ENCODE data around the gene GPR32. TPM values are rescaled to one million over a fixed set of nuclear protein-coding genes. Genes with fewer than 3 reads are reported as not detected.
A peak's percentile ranks its signal among the peaks of the same experiment; 100 is the strongest.

The GPR32 gene
- polyA plus RNA-seq, 1 experiment = not detected

DNA sequence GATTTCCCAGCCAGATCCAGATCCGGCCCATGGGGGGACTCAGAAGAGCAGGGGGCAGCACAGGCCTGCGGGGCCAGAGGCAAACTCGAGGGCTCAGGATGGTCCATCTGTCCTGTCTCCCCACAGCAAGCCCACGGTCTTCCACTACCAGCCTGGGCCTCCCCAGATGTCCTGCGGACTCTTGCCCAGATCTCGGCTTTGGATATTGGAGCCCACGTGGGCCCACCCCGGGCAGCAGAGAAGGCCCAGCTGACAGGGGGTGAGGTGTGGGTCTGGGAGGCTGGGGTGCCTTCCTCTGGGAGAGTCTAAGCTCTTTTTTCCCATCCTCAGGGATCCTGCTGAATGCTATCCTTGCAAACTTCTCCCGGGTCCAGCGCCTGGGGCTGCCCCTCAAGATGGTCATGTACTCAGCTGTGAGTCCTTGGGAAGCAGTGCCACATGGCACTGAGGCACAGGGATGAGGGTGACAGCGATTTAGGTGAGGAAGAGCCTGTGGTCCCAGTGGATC, 23.3 kb downstream of the GPR32 start:
- TF ChIP-seq, protein P1, sequence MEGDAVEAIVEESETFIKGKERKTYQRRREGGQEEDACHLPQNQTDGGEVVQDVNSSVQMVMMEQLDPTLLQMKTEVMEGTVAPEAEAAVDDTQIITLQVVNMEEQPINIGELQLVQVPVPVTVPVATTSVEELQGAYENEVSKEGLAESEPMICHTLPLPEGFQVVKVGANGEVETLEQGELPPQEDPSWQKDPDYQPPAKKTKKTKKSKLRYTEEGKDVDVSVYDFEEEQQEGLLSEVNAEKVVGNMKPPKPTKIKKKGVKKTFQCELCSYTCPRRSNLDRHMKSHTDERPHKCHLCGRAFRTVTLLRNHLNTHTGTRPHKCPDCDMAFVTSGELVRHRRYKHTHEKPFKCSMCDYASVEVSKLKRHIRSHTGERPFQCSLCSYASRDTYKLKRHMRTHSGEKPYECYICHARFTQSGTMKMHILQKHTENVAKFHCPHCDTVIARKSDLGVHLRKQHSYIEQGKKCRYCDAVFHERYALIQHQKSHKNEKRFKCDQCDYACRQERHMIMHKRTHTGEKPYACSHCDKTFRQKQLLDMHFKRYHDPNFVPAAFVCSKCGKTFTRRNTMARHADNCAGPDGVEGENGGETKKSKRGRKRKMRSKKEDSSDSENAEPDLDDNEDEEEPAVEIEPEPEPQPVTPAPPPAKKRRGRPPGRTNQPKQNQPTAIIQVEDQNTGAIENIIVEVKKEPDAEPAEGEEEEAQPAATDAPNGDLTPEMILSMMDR (IDR thresholded peaks at IDR 0.05; ENCODE audit: low read depth, low read length) = no peak
- Histone ChIP-seq H3K9me3 (ENCODE audit: control insufficient read depth, insufficient read depth, low read length) (no peaks in the 10 kb centered on the region; the same call in 1 of the 2 replicates), H3K27ac (ENCODE audit: low read depth, low read length) (no peak overlapping the region), H3K27me3 (ENCODE audit: control insufficient read depth, insufficient read depth, low read length) (no peaks in the 10 kb centered on the region), H3K4me3 (ENCODE audit: low read depth, low read length) (no peak overlapping the region)
- no peak for DNase-seq (ENCODE audit: low read depth, low spot score)
- CTCF ChIA-PET = interaction anchor here (1.0 to 1.1 kb wide), 2 partner anchors 11 to 69 kb away, joined by 3 read pairs; no protein-coding TSS in a partner anchor
- POLR2A ChIA-PET = interaction anchor here (0.6 to 1.8 kb wide), 2 partner anchors 9 to 11 kb away, joined by 3 to 8 read pairs; no protein-coding TSS in a partner anchor

DNA sequence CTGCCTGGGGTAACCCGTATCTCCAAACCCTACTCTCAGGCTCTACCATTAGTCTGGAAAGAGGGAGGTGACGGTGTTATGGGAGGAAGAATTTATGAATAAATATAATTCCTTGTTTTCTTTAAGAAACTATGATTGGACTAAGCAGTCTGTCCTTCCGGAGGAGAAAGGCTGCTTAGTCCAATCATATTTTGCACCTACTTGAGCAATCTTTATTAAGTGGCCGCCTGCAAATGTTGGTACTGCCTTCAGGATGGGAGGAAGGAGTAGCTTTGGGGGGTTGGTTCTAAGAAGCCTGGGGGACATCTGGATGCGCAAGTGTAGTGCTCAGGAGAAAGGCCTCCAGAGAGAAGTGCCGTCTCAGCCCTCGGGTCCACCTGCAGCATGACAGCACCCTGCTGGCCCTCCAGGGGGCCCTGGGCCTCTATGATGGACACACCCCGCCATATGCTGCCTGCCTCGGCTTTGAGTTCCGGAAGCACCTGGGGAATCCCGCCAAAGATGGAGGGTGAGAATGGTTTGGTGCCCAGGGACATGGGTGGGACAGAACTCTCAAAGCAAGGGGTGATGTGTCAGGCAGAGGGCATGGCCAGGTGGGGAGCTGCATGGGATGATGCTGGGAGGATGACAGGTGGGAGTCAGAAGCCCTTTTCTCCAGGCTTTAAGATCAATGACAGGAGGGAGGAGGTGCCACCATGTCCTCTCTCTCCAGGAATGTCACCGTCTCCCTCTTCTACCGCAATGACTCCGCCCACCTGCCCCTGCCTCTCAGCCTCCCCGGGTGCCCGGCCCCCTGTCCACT, 24.0 kb downstream of the GPR32 start:
- ChIA-PET POLR2A (interaction anchor here (0.5 to 2.4 kb wide), 3 partner anchors 10 to 437 kb away, joined by 3 to 9 read pairs (median 8); no protein-coding TSS in a partner anchor), CTCF (interaction anchor here (1.0 kb wide), 1 partner anchor 12 kb away, joined by 3 read pairs; no protein-coding TSS in a partner anchor)
- H3K27me3 ChIP-seq (ENCODE audit: control insufficient read depth, insufficient read depth, low read length) = no peaks in the 10 kb centered on the region
- H3K4me3 ChIP-seq (ENCODE audit: low read depth, low read length) = no peak overlapping the region
- H3K27ac ChIP-seq (ENCODE audit: low read depth, low read length) = no peak overlapping the region
- no peaks in the 10 kb centered on the region; the same call in 1 of the 2 replicates for H3K9me3 ChIP-seq (ENCODE audit: control insufficient read depth, insufficient read depth, low read length)
- no peak for DNase-seq (ENCODE audit: low read depth, low spot score)
- TF ChIP-seq, protein P1 (IDR thresholded peaks at IDR 0.05; ENCODE audit: low read depth, low read length) = 0 out of 2 replicates have a peak, but pooled peaks have one; percentile 5

DNA sequence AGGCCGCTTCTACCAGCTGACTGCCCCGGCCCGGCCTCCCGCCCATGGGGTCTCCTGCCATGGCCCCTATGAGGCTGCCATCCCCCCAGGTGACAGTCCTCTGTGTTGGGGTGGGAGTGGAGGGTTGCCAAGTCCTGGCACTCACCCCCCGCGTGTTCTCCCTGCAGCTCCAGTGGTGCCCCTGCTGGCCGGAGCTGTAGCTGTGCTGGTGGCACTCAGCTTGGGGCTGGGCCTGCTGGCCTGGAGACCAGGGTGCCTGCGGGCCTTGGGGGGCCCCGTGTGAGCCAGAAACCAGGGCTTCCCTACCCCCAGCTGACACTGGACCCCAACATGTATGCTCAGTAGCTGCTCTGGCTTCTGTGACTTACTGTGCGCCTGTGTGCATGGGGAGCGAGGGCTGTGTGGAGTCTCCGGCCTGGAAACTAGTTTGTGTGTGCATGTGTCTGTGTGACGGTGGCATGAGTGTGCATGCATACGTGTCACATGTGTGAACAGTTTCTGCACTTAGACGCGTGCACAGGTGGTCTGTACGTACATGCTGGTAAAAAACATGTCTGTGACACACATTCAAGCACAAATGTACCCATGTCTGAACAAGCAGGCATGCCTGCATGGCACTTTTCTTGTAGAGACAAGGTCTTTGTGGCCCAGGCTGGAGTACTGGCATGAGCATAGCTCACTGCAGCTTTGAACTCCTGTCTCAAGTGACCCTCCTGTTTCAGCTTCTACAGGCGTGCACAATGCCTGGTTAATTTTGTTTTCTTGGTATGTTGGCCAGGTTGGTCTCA, 24.8 kb downstream of the GPR32 start:
- no peaks in the 10 kb centered on the region; the same call in 1 of the 2 replicates for H3K9me3 ChIP-seq (ENCODE audit: control insufficient read depth, insufficient read depth, low read length)
- CTCF ChIA-PET = no interaction called here
- H3K4me3 ChIP-seq (ENCODE audit: low read depth, low read length) = no peak overlapping the region
- no peak overlapping the region for H3K27ac ChIP-seq (ENCODE audit: low read depth, low read length)
- H3K27me3 ChIP-seq (ENCODE audit: control insufficient read depth, insufficient read depth, low read length) = no peaks in the 10 kb centered on the region
- TF ChIP-seq, protein P1 (IDR thresholded peaks at IDR 0.05; ENCODE audit: low read depth, low read length) = peak; percentile 28
- no peak for DNase-seq (ENCODE audit: low read depth, low spot score)
- POLR2A ChIA-PET = interaction anchor here (0.5 to 2.4 kb wide), 2 partner anchors 9 to 438 kb away, joined by 3 to 9 read pairs; no protein-coding TSS in a partner anchor

DNA sequence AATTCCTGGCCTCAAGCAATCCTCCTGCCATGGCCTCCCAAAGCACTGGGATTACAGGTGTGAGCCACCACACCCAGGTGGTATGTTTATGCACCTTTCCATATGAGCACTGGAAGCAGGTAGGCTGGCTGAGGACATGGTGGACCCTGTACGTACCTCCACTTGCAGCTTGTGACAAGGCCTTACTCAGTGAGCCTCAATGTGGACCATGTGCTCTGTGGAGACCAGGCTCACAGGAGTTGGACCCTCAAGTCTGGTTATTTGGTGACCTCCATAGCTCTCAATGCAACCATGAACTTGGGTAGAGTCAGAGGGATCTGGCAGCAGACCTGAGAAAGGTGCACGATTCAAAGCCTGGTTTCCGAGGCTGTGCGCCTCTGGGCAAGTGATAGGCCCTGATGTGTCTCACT, 25.4 kb downstream of the GPR32 start:
- TF ChIP-seq, protein P1 (IDR thresholded peaks at IDR 0.05; ENCODE audit: low read depth, low read length) = no peak
- CTCF ChIA-PET = interaction anchor here (0.6 kb wide), 1 partner anchor 186 kb away, joined by 6 read pairs; no protein-coding TSS in a partner anchor
- no peaks in the 10 kb centered on the region for H3K27me3 ChIP-seq (ENCODE audit: control insufficient read depth, insufficient read depth, low read length)
- H3K4me3 ChIP-seq (ENCODE audit: low read depth, low read length) = no peak overlapping the region
- no peak overlapping the region for H3K27ac ChIP-seq (ENCODE audit: low read depth, low read length)
- no peak for DNase-seq (ENCODE audit: low read depth, low spot score)
- no peaks in the 10 kb centered on the region; the same call in 1 of the 2 replicates for H3K9me3 ChIP-seq (ENCODE audit: control insufficient read depth, insufficient read depth, low read length)
- POLR2A ChIA-PET = interaction anchor here (2.4 kb wide), 1 partner anchor 9 kb away, joined by 9 read pairs; no protein-coding TSS in a partner anchor

Measured in AG04450 (cell line).